Measurements from ENCODE around the gene HNF1B. TPM values are rescaled to one million over a fixed set of nuclear protein-coding genes. Genes with fewer than 3 reads are reported as not detected.

HNF1B gene
- total and polyA plus RNA-seq, 12 donors = 0.03 to 0.11 (median 0.08) TPM; not detected in 9

DNA sequence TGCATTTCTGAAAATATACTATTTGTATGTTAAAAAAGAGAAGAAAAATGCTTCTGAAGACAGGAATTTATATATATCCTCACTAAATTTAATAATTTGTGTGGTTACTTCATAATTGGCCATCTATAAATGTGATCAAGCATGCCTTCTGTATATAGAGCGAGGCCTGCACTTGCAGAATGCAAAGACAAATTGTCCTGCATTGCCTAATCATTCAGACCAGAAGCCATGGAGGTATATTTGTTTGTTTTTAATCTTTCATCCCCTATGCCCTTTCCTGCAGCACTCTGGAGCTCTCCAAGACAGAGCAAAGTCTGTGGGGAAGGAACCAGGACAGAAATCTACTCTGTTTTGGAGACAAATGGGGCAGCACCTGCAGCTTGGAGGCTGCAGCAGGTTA, 77.8 kb downstream of the HNF1B start:
- Histone ChIP-seq H3K27me3 (no peaks in the 10 kb centered on the region), H3K36me3 (replicated peaks in 1 of 2) (no peaks in the 10 kb centered on the region), H3K9me3 (replicated peaks in 1 of 3) (no peaks in the 10 kb centered on the region), H3K27ac (no peak overlapping the region), H3K4me1 (replicated peaks in 1 of 2) (no peaks in the 10 kb centered on the region), H3K4me3 (no peak overlapping the region)
- DNase-seq = no peak
- 76 to 96% (median 86%) methylated on average over 1 of the region's 1 CpG for WGBS, 4 donors
- intact Hi-C loops (cut with DNase I) = no loop called here
- no peak for TF ChIP-seq POLR2A (IDR thresholded peaks at IDR 0.05)
- TF ChIP-seq, protein P1, sequence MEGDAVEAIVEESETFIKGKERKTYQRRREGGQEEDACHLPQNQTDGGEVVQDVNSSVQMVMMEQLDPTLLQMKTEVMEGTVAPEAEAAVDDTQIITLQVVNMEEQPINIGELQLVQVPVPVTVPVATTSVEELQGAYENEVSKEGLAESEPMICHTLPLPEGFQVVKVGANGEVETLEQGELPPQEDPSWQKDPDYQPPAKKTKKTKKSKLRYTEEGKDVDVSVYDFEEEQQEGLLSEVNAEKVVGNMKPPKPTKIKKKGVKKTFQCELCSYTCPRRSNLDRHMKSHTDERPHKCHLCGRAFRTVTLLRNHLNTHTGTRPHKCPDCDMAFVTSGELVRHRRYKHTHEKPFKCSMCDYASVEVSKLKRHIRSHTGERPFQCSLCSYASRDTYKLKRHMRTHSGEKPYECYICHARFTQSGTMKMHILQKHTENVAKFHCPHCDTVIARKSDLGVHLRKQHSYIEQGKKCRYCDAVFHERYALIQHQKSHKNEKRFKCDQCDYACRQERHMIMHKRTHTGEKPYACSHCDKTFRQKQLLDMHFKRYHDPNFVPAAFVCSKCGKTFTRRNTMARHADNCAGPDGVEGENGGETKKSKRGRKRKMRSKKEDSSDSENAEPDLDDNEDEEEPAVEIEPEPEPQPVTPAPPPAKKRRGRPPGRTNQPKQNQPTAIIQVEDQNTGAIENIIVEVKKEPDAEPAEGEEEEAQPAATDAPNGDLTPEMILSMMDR (IDR thresholded peaks at IDR 0.05) = no peak

DNA sequence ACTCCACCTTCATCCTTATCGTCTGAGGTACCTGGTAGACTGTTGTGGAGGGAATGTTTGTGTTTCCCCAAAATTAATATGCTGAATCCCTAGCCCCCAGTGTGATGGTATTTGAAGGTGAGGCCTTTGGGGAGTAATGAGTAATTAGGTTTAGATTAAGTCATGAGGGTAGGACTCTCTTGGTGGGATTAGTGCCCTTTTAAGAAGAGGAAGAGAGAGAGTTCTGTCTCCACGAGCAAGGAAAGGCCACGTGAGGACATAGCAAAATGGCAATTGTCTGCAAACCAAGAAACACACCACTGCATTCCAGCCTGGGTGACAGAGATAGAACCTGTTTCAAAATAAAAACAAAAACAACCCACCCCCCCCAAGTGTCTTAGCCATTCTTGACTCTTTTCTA, 80.6 kb downstream of the HNF1B start:
- intact Hi-C loops (cut with DNase I) = no loop called here
- Histone ChIP-seq H3K4me1 (replicated peaks in 1 of 2) (no peaks in the 10 kb centered on the region), H3K9me3 (replicated peaks in 1 of 3) (no peaks in the 10 kb centered on the region), H3K36me3 (replicated peaks in 1 of 2) (no peaks in the 10 kb centered on the region), H3K27ac (no peak overlapping the region), H3K27me3 (no peaks in the 10 kb centered on the region), H3K4me3 (no peak overlapping the region)
- no peak for TF ChIP-seq POLR2A (IDR thresholded peaks at IDR 0.05)
- TF ChIP-seq, protein P1 (IDR thresholded peaks at IDR 0.05) = no peak
- WGBS, 4 donors = 89 to 95% (median 91%) methylated on average over 3 of the region's 3 CpGs
- DNase-seq = no peak

DNA sequence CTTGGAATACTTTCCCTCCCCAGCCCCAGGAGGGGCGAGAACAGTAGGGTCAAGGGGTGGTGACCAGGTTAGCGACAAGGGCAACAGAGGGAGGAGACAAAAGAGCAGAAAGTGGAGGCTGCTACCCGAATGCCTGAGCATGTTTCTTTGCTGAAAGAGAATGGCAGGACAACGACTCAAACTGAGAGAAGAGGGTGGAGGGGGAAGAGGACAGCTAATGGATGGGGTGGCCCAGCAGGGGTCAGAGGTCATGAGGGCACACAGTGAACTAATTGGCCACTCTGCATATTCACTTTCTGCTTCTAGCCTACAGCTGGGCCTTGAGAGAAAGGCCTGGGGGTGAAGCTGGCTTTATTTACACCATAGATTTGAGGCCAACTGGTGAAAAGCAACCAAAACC, 82.5 kb downstream of the HNF1B start:
- TF ChIP-seq, protein P1 (IDR thresholded peaks at IDR 0.05) = no peak
- no peak for TF ChIP-seq POLR2A (IDR thresholded peaks at IDR 0.05)
- no peak overlapping the region for H3K4me3 ChIP-seq
- H3K27me3 ChIP-seq = no peaks in the 10 kb centered on the region
- intact Hi-C loops (cut with DNase I) = no loop called here
- no peak overlapping the region for H3K27ac ChIP-seq
- no peak for DNase-seq
- 55 to 70% (median 63%) methylated on average over 4 of the region's 4 CpGs for WGBS, 4 donors
- no peaks in the 10 kb centered on the region for H3K4me1 ChIP-seq (replicated peaks in 1 of 2)
- no peaks in the 10 kb centered on the region for H3K36me3 ChIP-seq (replicated peaks in 1 of 2)
- H3K9me3 ChIP-seq (replicated peaks in 1 of 3) = no peaks in the 10 kb centered on the region

DNA sequence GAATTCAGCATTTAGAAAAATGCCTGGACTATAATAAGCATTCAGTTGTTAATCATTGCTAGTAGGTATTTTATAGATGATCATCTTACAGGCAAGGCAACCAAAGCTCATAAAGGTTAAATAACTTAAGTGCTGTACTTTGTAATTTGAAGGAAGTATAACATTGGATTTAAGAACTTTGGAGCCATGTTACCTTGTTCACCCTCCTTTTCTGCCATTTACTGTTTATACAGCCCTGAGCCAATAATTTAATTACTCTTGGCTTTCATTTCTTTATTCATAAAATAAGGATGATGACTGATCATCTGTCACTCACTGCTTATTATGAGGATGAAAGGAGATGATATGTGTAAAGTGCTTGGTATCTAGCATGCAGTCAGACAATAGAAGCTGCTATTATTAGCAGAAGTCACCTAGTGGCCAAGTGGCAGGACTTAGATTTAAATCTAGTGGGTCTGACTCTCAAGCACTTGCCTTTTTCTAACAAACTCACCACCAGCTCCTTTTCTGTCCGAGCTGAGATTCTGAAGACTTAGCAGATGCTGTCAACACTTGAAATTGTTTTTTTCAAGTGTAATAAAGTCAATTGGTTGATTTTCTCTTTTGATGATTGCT, 83.4 kb downstream of the HNF1B start:
- DNase-seq = no peak
- no peaks in the 10 kb centered on the region for H3K9me3 ChIP-seq (replicated peaks in 1 of 3)
- intact Hi-C loops (cut with DNase I) = no loop called here
- no peaks in the 10 kb centered on the region for H3K36me3 ChIP-seq (replicated peaks in 1 of 2)
- no peak overlapping the region for H3K4me3 ChIP-seq
- H3K27ac ChIP-seq = no peak overlapping the region
- WGBS, 4 donors = 57 to 69% (median 62%) methylated on average over 1 of the region's 1 CpG
- TF ChIP-seq, protein P1 (IDR thresholded peaks at IDR 0.05) = no peak
- no peak for TF ChIP-seq POLR2A (IDR thresholded peaks at IDR 0.05)
- no peaks in the 10 kb centered on the region for H3K27me3 ChIP-seq
- no peaks in the 10 kb centered on the region for H3K4me1 ChIP-seq (replicated peaks in 1 of 2)
